HepG2 (cell line): ENCODE data around the gene CNPY1. TPM values are rescaled to one million over a fixed set of nuclear protein-coding genes. Genes with fewer than 3 reads are reported as not detected.

Experiments
- ATAC-seq: fragments of 200-7000 bp; cut with Tn5 transposase; 3 replicates; pipeline ENCODE4 v1.9.1; 2020; ENCODE audit warnings: mild to moderate bottlenecking, moderate library complexity
- BruUV-seq: library from RNA; stranded (reverse); fragments of 400-500 nt; replicated peaks from 2 replicates; lab custom pipeline; 2021; lab: Mats Ljungman, UMichigan
- CTCF ChIA-PET: fragments of 300-600 bp; formaldehyde crosslinking; extraction: SDS; loops from one replicate; lab custom pipeline; 2021; ENCODE audit warnings: low total read pairs, inconsistent platforms, low intra/inter-chr PET ratio; lab: Yijun Ruan, JAX
- POLR2A ChIA-PET: fragments of 350-600 bp; sonication (Branson Sonifier 250); formaldehyde crosslinking; loops from one replicate; lab custom pipeline; 2020; ENCODE audit warnings: antibody characterized with exemption, inconsistent platforms; lab: Yijun Ruan, JAX
- DNase-seq: peaks from one replicate; pipeline ENCODE4 v3.0.0-alpha.2; 2015; ENCODE audit warnings: low spot score
- FAIRE-seq: peaks from 3 replicates; lab custom pipeline; 2011; peaks lifted over from hg19 to GRCh38; lab: Jason Lieb, UNC
- H2AFZ ChIP-seq: one replicate; pipeline ENCODE4 v1.6.1; 2011; ENCODE audit warnings: low read length, inconsistent platforms
- H3K27ac ChIP-seq: fragments of 300-600 bp; 3 replicates; pipeline ENCODE4 v1.8.0; 2011; ENCODE audit warnings: mixed run types, mild to moderate bottlenecking, mixed read lengths, low read length, inconsistent platforms; ENCODE audit not compliant: insufficient read depth; ENCODE audit errors: extremely low read length
- H3K27me3 ChIP-seq, 2 experiments: fragments of 200-600 bp in 1 of 2; 2 replicates in 1 of 2; 3 replicates in 1 of 2; pipeline versions ENCODE4 v1.6.0 to v1.8.0; 2011; ENCODE audit warnings: low read length in 2 of 2, mild to moderate bottlenecking in 2 of 2, moderate library complexity in 2 of 2, inconsistent platforms in 1 of 2; ENCODE audit not compliant: insufficient read depth in 2 of 2, control insufficient read depth in 1 of 2
- H3K36me3 ChIP-seq, 2 experiments: fragments of 200-600 bp in 1 of 2; replicated peaks in 1 of 2; 2 replicates in 1 of 2; 3 replicates in 1 of 2; pipeline versions ENCODE4 v1.5.1 to v1.8.0; 2011; ENCODE audit warnings: low read length in 2 of 2, inconsistent platforms in 1 of 2; ENCODE audit not compliant: insufficient read depth in 2 of 2, control insufficient read depth in 1 of 2
- H3K4me1 ChIP-seq: 2 replicates; pipeline ENCODE4 v1.5.1; 2012; ENCODE audit warnings: low read length, inconsistent platforms; ENCODE audit not compliant: insufficient read depth
- H3K4me2 ChIP-seq: 2 replicates; pipeline ENCODE4 v1.6.0; 2011; ENCODE audit warnings: low read depth, low read length, inconsistent platforms
- H3K4me3 ChIP-seq, 3 experiments: fragments of 200-600 bp in 1 of 3; sonication (generic), shearing (Covaris generic) in 1 of 3; replicated peaks in 1 of 3; 2 replicates each; pipeline ENCODE4 v1.5.1; 2011 to 2016; ENCODE audit warnings: low read length in 3 of 3, inconsistent platforms in 2 of 3, low read depth in 2 of 3, mild to moderate bottlenecking in 2 of 3, control low read depth in 1 of 3, mixed read lengths in 1 of 3; ENCODE audit not compliant: insufficient read depth in 1 of 3
- H3K79me2 ChIP-seq: one replicate; pipeline ENCODE4 v1.6.1; 2011; ENCODE audit warnings: low read length, inconsistent platforms; ENCODE audit not compliant: insufficient read depth
- H3K9ac ChIP-seq: 2 replicates; pipeline ENCODE4 v1.6.0; 2011; ENCODE audit warnings: mild to moderate bottlenecking, low read depth, low read length, inconsistent platforms; ENCODE audit not compliant: insufficient read depth
- H3K9me3 ChIP-seq: 2 replicates; pipeline ENCODE4 v1.5.1; 2012; ENCODE audit warnings: mild to moderate bottlenecking, low read length
- H4K20me1 ChIP-seq: 2 replicates; pipeline ENCODE4 v1.6.0; 2011; ENCODE audit warnings: inconsistent platforms, mild to moderate bottlenecking, low read length, moderate library complexity; ENCODE audit not compliant: insufficient read depth
- ATF1 ChIP-seq: IDR thresholded peaks from 2 replicates; pipeline ENCODE4 v1.6.1; 2016; ENCODE audit warnings: mild to moderate bottlenecking, control low read depth
- EP300 ChIP-seq, 3 experiments: sonication (generic) in 1 of 3; formaldehyde crosslinking in 1 of 3; IDR thresholded peaks; 2 replicates each; pipeline versions ENCODE4 v1.5.1 to v1.6.1; 2011 to 2020; ENCODE audit warnings: low read depth in 2 of 3, low read length in 2 of 3, borderline replicate concordance in 1 of 3, improper control_type of control experiment in 1 of 3, mild to moderate bottlenecking in 1 of 3, missing genetic modification reagents in 1 of 3, moderate library complexity in 1 of 3
- EZH2 ChIP-seq: conservative IDR thresholded peaks from 2 replicates; pipeline ENCODE4 v1.6.1; 2012; ENCODE audit warnings: mild to moderate bottlenecking, low read depth, low read length, moderate library complexity
- FOSL2 ChIP-seq: sonication (generic); formaldehyde crosslinking; IDR thresholded peaks from 2 replicates; pipeline ENCODE4 v1.4.0; 2020; ENCODE audit warnings: missing genetic modification reagents
- KLF11 ChIP-seq: IDR thresholded peaks from 2 replicates; pipeline ENCODE4 v1.6.1; 2016; ENCODE audit warnings: missing compliant biosample characterization
- MZF1 ChIP-seq: sonication (generic); formaldehyde crosslinking; IDR thresholded peaks from 2 replicates; pipeline ENCODE4 v1.8.1; 2023; ENCODE audit warnings: mild to moderate bottlenecking, missing genetic modification reagents, borderline replicate concordance
- NAIF1 ChIP-seq: sonication (generic); formaldehyde crosslinking; IDR thresholded peaks from 2 replicates; pipeline ENCODE4 v1.5.0; 2020; ENCODE audit warnings: mild to moderate bottlenecking, missing genetic modification reagents, borderline replicate concordance
- POGZ ChIP-seq: sonication (generic); formaldehyde crosslinking; IDR thresholded peaks from 2 replicates; pipeline ENCODE4 v1.4.0; 2020; ENCODE audit warnings: mild to moderate bottlenecking, missing genetic modification reagents
- SAFB2 ChIP-seq: sonication (generic); formaldehyde crosslinking; IDR thresholded peaks from 2 replicates; pipeline ENCODE4 v1.5.1; 2020; ENCODE audit warnings: missing genetic modification reagents, low read depth, mild to moderate bottlenecking, borderline replicate concordance
- SAP130 ChIP-seq: IDR thresholded peaks from 2 replicates; pipeline ENCODE4 v1.6.1; 2016; ENCODE audit warnings: low read depth
- SIX4 ChIP-seq: sonication (generic); formaldehyde crosslinking; IDR thresholded peaks from 2 replicates; pipeline ENCODE4 v1.4.0; 2020; ENCODE audit warnings: missing genetic modification reagents
- SRSF9 ChIP-seq: fragments of 200-400 bp; formaldehyde crosslinking; IDR thresholded peaks from 2 replicates; pipeline ENCODE4 v1.6.1; 2018; ENCODE audit warnings: borderline replicate concordance, mild to moderate bottlenecking, low read depth, low read length; ENCODE audit not compliant: insufficient read depth, poor library complexity, severe bottlenecking
- TBP ChIP-seq: sonication (generic); formaldehyde crosslinking; IDR thresholded peaks from 2 replicates; pipeline ENCODE4 v1.5.0; 2020; ENCODE audit warnings: missing genetic modification reagents
- U2AF2 ChIP-seq: fragments of 200-400 bp; formaldehyde crosslinking; IDR thresholded peaks from 2 replicates; pipeline ENCODE4 v1.6.1; 2017; ENCODE audit warnings: low read depth, mild to moderate bottlenecking, low read length
- ZBTB42 ChIP-seq: sonication (generic); formaldehyde crosslinking; IDR thresholded peaks from 2 replicates; pipeline ENCODE4 v1.5.0; 2020; ENCODE audit warnings: mild to moderate bottlenecking, missing genetic modification reagents
- ZNF615 ChIP-seq: sonication (generic); formaldehyde crosslinking; IDR thresholded peaks from 2 replicates; pipeline ENCODE4 v1.5.0; 2020; ENCODE audit warnings: mild to moderate bottlenecking, missing genetic modification reagents, borderline replicate concordance
- ZNF878 ChIP-seq: sonication (generic); formaldehyde crosslinking; IDR thresholded peaks from 2 replicates; pipeline ENCODE4 v1.8.1; 2023; ENCODE audit warnings: mild to moderate bottlenecking, missing genetic modification reagents, moderate library complexity
- WGBS: methylation state at CpG from one replicate; pipeline ENCODE4 v1.1.6; 2017; ENCODE audit warnings: low lambda C conversion rate; 5-methylcytosine and 5-hydroxymethylcytosine counted together
- in situ Hi-C: cut with HindIII; loops from 2 replicates; pipeline ENCODE4 v1.10.0; 2017; ENCODE audit warnings: low pct_unique_long_range_greater_than_20kb; ENCODE audit not compliant: extremely low pct_ligation_motif_present
- intact Hi-C: fragments of 100-400 bp; cut with micrococcal nuclease; formaldehyde crosslinking; loops from one replicate; pipeline ENCODE4 v1.10.0; 2022; ENCODE audit not compliant: unreplicated experiment
- polyA plus RNA-seq, 8 experiments: library from polyadenylated mRNA; depleted of rRNA in 3 of 8; stranded (reverse) in 7 of 8; unstranded in 1 of 8; fragments of >200 nt; fragmentation: Illumina TruSeq in 4 of 8; extraction: Trizol in 4 of 8; gene quantifications; 2 replicates each; pipeline versions ENCODE4 v1.2.1 to v1.2.3, GENCODE V29; 2011 to 2016; ENCODE audit warnings: low read depth in 4 of 8, missing spikeins in 1 of 8, mixed read lengths in 1 of 8; ENCODE audit not compliant: insufficient read depth in 1 of 8
- total RNA-seq, 5 experiments: library from RNA; depleted of rRNA; stranded (reverse); fragments of >200 nt; fragmentation: Illumina TruSeq; extraction: Trizol; gene quantifications; 2 replicates each; pipeline ENCODE4 v1.2.3, GENCODE V29; 2016; ENCODE audit warnings: low read depth in 1 of 5
- TF ChIP-seq, protein P1 (sequence below): sonication (generic); formaldehyde crosslinking; IDR thresholded peaks from 2 replicates; pipeline ENCODE4 v1.5.0; 2020; ENCODE audit warnings: missing genetic modification reagents, mild to moderate bottlenecking, borderline replicate concordance

CNPY1 gene
- total and polyA plus RNA-seq, 2 of the 13 experiments (the other 11 are each of a cell fraction or from before 2014, with no cell fraction given), result not detected

- intact Hi-C loops (no loop called here), in situ Hi-C loops (no loop called here)
- Histone ChIP-seq H3K27ac (no peak overlapping the region), H3K27me3 (peaks cover 12 to 62% of the 10 kb centered on the region in 2 experiments), H3K9ac (no peak overlapping the region), H3K36me3 (no peaks in the 10 kb centered on the region), H3K9me3 (no peaks in the 10 kb centered on the region), H3K4me1 (no peaks in the 10 kb centered on the region), H2AFZ (no peak overlapping the region), H3K4me2 (no peak overlapping the region), H3K79me2 (no peaks in the 10 kb centered on the region), H4K20me1 (no peaks in the 10 kb centered on the region), H3K4me3 (no peak overlapping the region)
- ATAC-seq (no peak; the same call in 2 of the 3 replicates), DNase-seq (no peak), FAIRE-seq (no peak)
- TF ChIP-seq ZNF615 (CRISPR knock-in tag), result no peak
- TF ChIP-seq SIX4 (CRISPR knock-in tag), result no peak
- TF ChIP-seq ATF1 (CRISPR knock-in tag), result no peak
- no peak for TF ChIP-seq KLF11 (CRISPR knock-in tag)
- TF ChIP-seq NAIF1 (CRISPR knock-in tag), result no peak
- CTCF ChIA-PET, result no interaction called here
- 25% methylated on average over 8 of the region's 17 CpGs for WGBS
- POLR2A ChIA-PET, result no interaction called here
- no TSS peak for BruUV-seq
These were observed 63.7 kb downstream of the CNPY1 start for GRCh38 chr7:155482511-155483183.

DNA sequence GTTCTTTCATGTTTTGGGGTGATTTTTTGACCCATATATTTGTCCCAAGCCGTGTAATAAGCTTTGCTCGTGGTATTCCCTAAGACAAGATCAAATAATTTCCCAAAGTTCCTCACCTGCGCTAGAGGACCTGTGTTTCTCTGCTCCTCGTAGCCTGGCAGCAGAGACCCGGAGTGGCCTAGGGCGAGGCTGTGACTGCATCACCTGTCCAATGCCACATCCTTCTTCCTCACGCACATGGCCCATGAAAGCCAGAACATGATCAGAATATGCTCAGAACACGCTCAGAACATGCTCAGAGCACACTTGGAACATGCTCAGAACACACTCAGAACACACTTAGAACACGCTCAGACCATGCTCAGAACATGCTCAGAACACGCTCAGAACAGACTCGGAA lies 64.6 kb downstream of the CNPY1 start:
- no TSS peak for BruUV-seq
- ChIA-PET CTCF (no interaction called here), POLR2A (no interaction called here)
- in situ Hi-C loops (no loop called here), intact Hi-C loops (no loop called here)
- Histone ChIP-seq H3K9ac (no peak overlapping the region), H3K79me2 (no peaks in the 10 kb centered on the region), H4K20me1 (no peaks in the 10 kb centered on the region), H3K36me3 (no peaks in the 10 kb centered on the region), H3K27me3 (peaks cover 8 to 61% of the 10 kb centered on the region in 2 experiments), H3K27ac (no peak overlapping the region), H2AFZ (no peak overlapping the region), H3K4me2 (no peak overlapping the region), H3K9me3 (no peaks in the 10 kb centered on the region), H3K4me1 (no peaks in the 10 kb centered on the region), H3K4me3 (no peak overlapping the region)
- 37% methylated on average over 11 of the region's 11 CpGs for WGBS
- DNase-seq, result no peak
- ATAC-seq, result no peak
- FAIRE-seq, result no peak
- no peak for TF ChIP-seq EP300 (IDR thresholded peaks at IDR 0.05; ENCODE audit: low read depth in 2 of 2, low read length in 2 of 2)
- no peak for TF ChIP-seq EP300 (CRISPR knock-in tag; IDR thresholded peaks at IDR 0.05; ENCODE audit: borderline replicate concordance)
- no peak for TF ChIP-seq U2AF2
- no peak for TF ChIP-seq SAP130 (CRISPR knock-in tag)
- TF ChIP-seq ZBTB42 (CRISPR knock-in tag), result no peak
- no peak for TF ChIP-seq SRSF9
- no peak for TF ChIP-seq TBP (CRISPR knock-in tag)
- no peak for TF ChIP-seq MZF1 (CRISPR knock-in tag)
- no peak for TF ChIP-seq POGZ
- no peak for TF ChIP-seq FOSL2 (CRISPR knock-in tag)
- TF ChIP-seq EZH2, result no peak
- TF ChIP-seq ZNF878, result no peak
- no peak for TF ChIP-seq SAFB2 (CRISPR knock-in tag)
- TF ChIP-seq, protein P1, sequence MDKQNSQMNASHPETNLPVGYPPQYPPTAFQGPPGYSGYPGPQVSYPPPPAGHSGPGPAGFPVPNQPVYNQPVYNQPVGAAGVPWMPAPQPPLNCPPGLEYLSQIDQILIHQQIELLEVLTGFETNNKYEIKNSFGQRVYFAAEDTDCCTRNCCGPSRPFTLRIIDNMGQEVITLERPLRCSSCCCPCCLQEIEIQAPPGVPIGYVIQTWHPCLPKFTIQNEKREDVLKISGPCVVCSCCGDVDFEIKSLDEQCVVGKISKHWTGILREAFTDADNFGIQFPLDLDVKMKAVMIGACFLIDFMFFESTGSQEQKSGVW (CRISPR knock-in tag), result no peak
